Fibroblast of peridontal ligament (primary cell): Measurements from ENCODE around the gene RPL18.
A peak's percentile ranks its signal among the peaks of the same experiment; 100 is the strongest.
"Not testable (repeated sequence)": the region's sequence is repeated elsewhere in the genome, so short reads cannot be mapped to it uniquely, and the experiment has no call there.

ENCODE experiments used
- DNase-seq: peaks from one replicate; pipeline ENCODE4 v3.0.0-alpha.2; 2010; ENCODE audit errors: extremely low read depth

RPL18 gene

DNA sequence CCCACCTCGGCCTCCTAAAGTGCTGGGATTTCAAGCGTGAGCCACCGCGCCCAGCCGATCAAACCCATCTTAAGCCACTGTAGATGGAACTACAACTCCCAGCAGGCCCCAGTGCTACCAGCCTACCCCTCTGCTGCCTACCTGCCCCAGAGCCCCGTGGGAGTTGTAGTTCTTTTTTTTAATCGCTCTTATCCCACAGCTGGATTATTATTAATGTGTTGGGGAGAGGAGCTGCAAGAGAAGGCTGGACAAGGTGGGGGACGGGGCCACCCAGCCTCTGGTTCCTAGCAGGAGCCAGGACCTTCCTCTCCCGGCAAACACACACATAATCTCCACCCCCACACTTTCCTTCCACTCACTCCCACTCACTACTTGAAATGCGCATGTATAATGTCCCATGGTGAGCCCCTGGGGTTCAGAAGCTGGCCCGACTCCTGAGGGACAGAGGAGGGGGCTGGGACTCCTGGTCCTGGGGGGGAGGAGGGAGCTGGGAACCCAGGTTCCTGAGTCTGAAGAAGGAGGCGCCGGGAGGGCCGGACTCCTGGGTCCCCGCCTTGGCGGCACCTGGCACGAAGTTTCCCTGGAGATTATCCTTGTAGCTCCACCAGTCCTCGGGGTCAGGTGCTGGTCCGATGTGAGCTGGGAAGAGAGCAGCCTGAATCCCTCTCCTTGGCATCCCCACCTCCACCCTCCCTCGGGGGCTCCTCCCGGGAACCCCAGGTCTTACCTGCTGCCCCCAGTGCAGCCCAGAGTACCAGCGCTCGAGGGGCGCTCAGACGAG lies 26.1 kb upstream of the RPL18 start:
- DNase-seq = peak; percentile 62

DNA sequence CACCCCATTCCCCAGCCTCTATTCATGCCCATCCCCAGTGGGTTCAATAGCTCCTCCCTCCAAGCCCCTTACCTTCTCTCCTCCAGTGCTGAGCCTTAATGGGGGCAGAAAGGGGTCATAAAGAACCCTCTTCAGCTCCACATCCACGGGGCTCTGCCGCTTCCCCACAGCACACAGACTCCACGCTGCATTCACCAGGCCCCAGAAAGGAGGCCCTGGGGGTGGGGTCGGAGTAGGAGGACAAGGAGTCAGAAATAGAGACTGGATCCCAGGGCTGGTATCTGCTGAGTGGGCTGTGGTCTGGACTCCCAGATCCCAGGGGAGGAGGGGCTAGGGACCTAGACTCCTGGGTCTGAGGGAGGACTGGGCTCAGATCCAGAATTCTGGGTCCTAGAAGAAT lies 25.4 kb upstream of the RPL18 start:
- no peak for DNase-seq

DNA sequence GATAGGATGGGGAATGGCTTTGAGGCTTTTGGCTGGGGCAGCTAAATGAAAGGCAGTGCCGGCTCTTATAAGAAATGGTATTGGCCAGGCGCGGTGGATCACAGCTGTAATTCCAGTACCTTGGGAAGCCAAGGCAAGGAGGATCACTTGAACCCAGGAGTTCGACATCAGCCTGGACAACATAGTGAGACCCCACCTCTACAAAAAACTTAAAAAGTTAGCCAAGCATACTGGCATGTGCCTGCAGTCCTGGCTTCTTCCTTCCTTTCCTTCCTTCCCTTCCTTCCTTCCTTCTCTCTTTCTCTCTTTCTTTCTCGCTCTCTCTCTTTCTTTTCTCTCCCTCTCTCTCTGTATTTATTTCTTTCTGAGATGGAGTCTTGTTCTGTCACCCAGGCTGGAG lies 23.9 kb upstream of the RPL18 start:
- DNase-seq = no peak

- DNase-seq = no peak
These were observed 22.9 kb upstream of the RPL18 start for GRCh38 chr19:48641850-48642249.

DNA sequence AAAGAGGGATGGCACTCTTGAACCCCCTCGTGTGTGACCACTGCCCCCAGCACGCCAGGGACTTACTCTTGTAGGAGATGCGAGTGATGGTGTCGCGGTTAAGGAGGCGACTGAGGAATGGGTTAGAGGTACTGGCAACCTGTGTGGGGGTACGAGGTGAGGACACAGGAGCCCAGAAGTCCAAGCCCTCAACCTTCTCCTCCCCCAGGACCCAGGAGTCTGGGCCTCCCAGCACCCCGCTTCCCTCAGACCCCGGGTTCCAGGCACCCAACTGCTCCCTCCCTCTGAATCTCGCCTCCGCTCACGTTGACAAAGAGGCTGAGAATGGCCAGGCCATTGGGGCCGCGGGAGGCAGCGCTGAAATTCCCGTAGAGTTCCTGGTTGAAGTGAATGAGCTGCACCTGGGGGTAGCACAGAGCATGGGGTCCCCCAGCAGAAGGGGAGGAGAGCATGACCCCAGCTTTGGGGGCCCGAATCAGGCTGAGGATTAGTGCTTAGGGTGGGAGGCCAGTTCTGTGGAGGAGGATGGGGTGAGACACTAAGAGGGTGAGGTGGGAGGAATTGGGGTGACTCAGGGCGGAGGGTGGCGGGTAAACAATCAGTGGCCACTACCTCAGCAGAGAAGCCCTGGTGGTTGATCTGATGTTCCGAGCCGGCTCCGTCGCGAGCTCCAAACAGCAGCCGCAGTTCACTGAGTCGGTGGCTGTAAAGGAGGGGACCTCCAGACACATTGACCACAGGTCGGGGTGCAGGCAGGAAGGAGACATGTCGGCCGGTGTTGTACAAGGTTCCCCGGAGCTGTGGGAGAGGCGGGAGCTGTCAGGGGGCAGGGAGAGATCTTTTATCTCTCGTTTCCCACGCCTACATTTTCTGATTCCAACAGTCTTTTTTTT lies 20.8 kb upstream of the RPL18 start:
- DNase-seq = no peak

DNA sequence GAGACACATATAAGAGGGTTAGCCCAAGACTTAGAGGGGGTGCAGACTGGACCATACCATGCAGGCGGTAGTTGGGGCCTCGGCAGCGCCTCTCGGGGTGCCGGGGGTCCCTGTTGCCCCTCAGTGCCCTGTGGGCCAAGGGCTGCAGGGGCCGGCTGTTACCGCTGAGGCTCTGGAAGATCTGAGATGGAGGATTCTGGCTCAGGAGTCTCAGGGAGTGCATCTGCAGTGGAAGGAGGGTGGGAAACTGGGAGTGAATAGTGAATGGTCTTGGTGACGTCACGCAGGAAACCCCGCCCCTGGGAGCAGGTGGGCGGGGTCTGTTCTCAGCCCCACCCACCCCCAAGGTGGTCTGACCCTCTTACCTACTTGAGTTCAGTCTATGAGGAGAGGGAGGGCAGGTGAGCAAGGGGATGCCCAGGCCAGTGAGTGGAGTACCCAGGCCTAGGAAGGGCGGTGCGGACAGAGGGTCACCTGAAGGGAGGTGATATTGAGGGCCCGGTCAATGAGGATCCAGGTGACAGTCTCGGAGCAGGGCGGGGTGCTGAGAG lies 19.9 kb upstream of the RPL18 start:
- no peak for DNase-seq

- DNase-seq = peak; percentile 96
These were observed 19.2 kb upstream of the RPL18 start for GRCh38 chr19:48637948-48638830.

- peak; percentile 98 for DNase-seq
These were observed 18.5 kb upstream of the RPL18 start for GRCh38 chr19:48637449-48637947.

DNA sequence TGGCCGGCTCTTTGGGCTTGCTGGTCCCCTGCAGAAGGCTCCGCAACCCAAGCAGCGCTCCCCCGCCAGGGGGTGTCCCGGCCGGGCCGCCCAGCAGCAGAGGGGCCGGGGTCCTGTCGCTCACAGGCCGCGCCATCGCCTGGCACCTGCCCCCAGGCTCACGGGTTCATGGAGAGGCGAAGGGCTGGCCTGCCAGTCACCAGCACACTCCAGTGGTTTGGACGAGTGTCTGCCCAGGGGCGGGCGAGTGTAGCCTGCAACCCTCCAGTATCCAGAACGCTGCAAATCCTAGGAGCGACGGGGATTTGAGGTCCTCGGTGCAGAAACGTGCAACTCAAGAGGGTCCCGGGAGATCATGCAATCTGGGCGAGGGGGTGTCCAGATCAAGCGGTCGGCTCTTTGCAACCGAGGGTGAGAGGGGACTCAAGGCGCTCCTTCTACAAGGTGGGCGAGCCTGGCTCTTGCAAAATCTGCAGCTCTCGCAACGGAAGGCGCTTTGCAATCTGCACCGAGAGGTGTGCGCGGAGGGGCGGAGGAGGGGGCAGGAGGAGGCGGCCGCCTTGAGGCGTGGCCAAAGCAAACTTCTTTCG lies 18.0 kb upstream of the RPL18 start, which contains the start of gene DBP:
Gene DBP, minus strand, starts transcription at position 521 of the 590 bp plus-strand sequence. Its CDS starts 385 bp downstream, at position 136.
- no peak for DNase-seq

GRCh38 chr19:48635966-48636858 lies 17.2 kb upstream of the RPL18 start:
- DNase-seq = no peak

- no peak for DNase-seq
These were observed 16.4 kb upstream of the RPL18 start for GRCh38 chr19:48635263-48635965.

DNA sequence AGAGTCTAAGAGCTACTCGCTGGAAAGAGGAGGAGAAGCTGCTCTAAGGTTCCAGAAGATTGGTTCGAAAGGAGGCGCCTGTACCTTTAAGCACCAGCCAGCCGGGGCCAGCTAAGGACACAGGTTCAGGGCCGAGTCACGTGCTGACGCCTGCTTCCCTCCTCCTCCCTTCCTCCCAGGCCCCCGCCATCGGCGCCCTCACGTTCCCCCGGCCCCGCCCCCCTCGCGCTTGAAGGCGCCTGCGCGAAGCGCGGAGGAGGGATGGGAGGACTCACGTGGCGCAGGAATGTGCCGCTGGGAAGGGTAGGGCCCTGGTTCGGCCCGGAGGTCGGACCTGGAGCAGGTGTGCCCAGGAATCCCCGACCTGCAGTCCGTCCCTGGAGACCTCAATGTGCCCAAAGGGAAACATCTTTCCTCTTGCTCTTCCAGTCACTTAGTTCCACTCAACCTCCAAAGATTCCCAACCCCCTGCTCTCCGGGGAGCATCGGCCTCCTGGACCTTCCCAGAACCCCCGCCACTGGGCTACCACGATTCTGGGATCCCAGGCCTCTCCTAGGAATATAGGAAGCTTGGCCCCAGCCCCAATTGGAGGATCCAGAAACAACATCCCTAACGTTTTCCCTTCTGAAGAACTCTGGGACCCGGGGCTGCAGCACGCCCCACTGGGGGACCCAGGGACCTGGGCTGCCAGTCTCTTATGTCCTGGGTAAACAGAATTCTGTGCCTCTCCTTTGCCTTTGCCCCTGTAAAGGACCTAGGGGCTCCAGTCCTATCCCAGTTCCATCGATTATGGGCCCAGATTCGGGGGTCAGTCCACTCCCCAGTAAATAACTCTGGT lies 15.7 kb upstream of the RPL18 start:
- peak; percentile 90 for DNase-seq

DNA sequence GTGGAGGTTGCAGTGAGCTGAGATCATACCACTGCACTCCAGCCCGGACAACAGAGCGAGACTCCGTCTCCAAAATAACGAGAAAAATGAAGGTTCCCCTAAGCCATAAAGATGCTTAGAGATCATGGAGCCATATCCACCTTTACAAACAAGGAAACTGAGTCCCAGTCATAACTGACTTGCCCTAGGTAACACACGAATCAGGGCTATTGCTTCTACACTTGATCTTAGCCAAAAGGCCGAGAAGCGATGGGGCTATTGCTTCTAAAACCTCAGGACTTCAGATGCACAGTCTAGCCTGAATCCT lies 15.0 kb upstream of the RPL18 start:
- no peak for DNase-seq

GRCh38 chr19:48633148-48634035 lies 14.4 kb upstream of the RPL18 start:
- DNase-seq = no peak

- peak; percentile 35 for DNase-seq
These were observed 13.7 kb upstream of the RPL18 start for GRCh38 chr19:48632692-48633147.

DNA sequence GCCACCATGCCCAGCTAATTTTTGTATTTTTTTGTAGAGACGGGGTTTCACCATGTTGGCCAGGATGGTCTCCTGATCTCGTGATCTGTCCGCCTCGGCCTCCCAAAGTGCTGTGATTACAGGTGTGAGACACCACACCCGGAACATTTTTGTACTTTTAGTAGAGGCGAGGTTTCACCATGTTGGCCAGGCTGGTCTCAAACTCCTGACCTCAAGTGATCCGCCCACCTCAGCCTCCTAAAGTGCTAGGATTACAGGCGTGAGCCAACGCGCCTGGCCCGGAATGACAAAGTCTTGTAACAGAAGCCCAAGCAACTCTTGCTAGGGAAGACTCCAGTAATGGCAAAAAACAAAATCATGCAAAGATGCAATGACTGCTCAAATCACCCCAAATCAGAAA lies 13.3 kb upstream of the RPL18 start:
- not testable (repeated sequence) for DNase-seq

GRCh38 chr19:48631225-48631624 lies 12.2 kb upstream of the RPL18 start:
- no peak for DNase-seq
